ENCODE measurements around the gene ZNF514.
"Not testable (repeated sequence)": the region's sequence is repeated elsewhere in the genome, so short reads cannot be mapped to it uniquely, and the experiment has no call there.

ZNF514 gene

DNA sequence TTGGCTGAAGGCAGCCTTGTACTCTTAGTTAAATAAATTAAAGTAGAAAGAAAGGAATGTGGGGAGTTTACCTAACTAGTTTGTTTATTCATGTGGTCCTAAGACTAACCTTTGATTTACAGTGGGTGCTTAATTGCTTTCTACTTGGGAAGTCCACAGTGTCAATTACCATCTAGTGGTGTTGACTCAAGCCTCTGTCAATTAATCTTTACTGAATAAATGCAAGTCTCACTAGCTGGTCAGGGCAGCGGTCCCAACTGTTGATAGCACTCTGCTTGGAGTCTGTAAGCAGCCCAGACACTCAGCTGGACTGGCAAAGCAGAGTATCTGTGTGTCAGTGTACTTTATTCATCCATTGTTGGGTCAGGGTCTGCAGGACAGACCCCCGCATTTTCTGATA lies 15.8 kb downstream of the ZNF514 start:
- H3K27ac ChIP-seq: no peak overlapping the region
- DNase-seq (ENCODE audit: low read depth, low spot score): no peak

- DNase-seq (ENCODE audit: low read depth, low spot score): no peak
- H3K27ac ChIP-seq: no peak overlapping the region
These were observed 20.9 kb downstream of the ZNF514 start for GRCh38 chr2:95138702-95139101.

DNA sequence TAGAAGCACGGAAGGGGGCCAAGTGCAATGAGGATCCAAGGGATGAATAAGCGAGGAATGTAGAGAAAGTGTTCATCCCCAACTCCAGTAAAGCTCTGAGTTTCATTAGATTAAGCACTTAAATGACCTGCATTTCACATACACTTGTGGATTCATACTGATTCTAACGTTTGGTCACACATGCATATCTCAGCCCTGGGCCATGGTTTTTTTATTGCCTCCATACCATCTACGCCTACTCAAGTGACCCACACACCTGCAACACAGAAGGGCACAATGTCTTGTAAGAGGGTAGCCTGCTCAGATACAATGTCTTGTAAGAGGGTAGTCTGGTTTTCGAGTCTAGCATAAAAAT lies 37.5 kb downstream of the ZNF514 start:
- H3K27ac ChIP-seq: peak overlapping the region; percentile 59
- no peak for DNase-seq (ENCODE audit: low read depth, low spot score)

DNA sequence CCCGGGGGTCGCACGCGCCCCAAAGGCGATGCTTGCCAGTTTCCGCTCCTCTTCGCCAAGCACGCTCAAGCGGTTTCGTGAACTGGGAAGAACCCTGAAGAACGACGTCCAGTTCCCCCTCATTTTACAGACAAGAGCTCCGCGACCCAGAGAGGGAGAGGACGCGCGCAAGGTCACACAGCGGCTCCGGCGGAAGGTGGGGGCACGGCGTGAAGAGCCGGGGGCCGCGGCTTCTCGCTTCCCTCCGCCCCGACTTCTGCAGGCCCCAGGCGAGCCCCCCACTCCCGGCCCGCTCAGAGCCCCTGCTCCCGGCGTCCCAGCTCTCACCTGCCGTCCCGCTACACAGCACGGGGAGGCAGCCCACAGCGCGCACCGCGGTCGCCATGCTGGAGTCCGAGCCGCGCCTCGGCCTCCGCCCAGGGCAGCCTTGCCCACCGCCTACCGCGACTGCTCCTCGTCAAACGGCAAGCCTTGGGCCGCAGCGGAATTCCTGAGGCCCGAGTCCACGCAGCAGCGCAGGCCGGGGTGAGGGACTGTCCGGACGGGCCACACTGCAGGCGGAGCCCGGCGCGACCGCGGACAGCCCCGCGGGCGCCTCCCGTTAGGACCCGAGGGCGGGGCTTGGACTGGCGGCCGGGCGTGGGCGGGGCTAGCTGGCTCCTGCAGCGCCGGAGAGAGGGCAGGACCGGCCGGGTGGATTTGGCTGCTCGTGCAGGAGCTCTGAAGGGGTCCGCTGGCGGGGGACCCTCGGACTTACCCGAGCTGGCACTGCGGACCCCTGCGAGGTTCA lies 38.0 kb downstream of the ZNF514 start, which contains the start of gene MRPS5:
Gene MRPS5, minus strand, starts transcription at position 402 of the 790 bp plus-strand sequence. Its CDS starts 17 bp downstream, at position 385.
- peak within 1 kb of the TSS; percentile 59 for H3K27ac ChIP-seq
- DNase-seq (ENCODE audit: low read depth, low spot score): no peak

- DNase-seq (ENCODE audit: low read depth, low spot score): no peak
These were observed 38.6 kb downstream of the ZNF514 start for GRCh38 chr2:95121093-95121406.

GRCh38 chr2:95115418-95115817 lies 44.2 kb downstream of the ZNF514 start:
- H3K27ac ChIP-seq: peak overlapping the region; percentile 61
- DNase-seq (ENCODE audit: low read depth, low spot score): peak; percentile 31

More at GRCh38 chr2:95121093-95121406, 38.6 kb downstream of the ZNF514 start:
- H3K27ac ChIP-seq: no peak overlapping the region

- no peak overlapping the region for H3K27ac ChIP-seq
- DNase-seq (ENCODE audit: low read depth, low spot score): no peak
These were observed 46.2 kb downstream of the ZNF514 start for GRCh38 chr2:95113464-95113863.

GRCh38 chr2:95110395-95110794 lies 49.3 kb downstream of the ZNF514 start:
- no peak for DNase-seq (ENCODE audit: low read depth, low spot score)

DNA sequence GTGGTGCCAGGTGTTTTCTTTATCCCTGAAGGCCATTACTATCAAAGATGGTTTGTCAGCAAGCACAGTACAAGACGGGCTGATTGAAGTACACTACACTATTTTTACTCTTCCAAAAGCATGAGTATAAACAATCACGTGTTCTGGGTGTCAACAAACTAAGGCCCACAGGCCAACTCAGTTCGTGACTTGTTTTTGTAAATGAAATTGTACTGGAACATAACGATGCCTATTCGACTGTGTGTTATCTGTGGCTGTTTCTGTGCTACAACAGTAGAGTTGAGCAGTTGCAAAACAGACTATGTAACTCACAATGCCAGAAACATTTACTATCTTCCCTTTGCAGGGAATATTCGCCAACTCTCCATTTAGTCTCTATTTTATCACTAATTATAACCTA lies 50.4 kb downstream of the ZNF514 start:
- DNase-seq (ENCODE audit: low read depth, low spot score): no peak
- no peak overlapping the region for H3K27ac ChIP-seq

More at GRCh38 chr2:95110395-95110794, 49.3 kb downstream of the ZNF514 start:
- H3K27ac ChIP-seq: no peak overlapping the region

DNA sequence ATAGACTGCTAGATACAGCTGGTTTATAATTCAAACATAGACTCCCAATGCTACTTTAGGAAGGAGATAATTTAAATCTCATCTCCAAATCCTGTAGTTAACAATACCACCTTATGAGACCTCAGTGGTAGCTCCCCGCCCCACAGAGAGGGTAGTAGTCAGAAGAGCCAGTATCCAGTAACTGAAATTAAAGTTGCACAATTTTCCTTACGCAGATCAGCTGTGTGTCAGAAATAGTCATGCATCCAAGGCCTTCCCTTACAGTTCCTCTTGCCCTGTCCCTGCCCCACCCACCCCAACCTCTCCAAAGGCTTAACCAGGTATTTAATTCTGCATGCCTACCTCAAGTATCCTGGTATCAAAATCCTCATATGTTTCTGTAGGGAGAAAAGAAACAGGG lies 53.6 kb downstream of the ZNF514 start:
- no peak for DNase-seq (ENCODE audit: low read depth, low spot score)
- H3K27ac ChIP-seq: peak overlapping the region; percentile 29

DNA sequence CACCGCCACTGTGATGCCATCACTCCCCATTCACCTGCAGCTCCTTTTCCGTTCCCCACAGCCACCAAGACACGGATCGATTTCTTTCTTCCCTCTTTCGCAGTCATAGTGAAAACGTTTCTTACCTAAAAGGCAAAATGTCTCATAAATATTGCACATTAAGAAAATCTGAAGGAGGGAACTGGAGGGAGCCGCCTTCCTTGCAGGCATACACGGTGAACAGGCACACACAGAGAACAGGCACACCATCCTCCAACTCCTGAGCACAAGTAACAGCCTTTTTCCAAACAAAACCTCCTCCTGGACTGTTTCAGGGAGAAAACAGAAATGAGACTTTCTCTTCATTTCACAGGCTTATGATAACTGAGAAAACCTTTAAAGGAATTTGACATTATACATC lies 55.0 kb downstream of the ZNF514 start:
- no peak overlapping the region for H3K27ac ChIP-seq
- no peak for DNase-seq (ENCODE audit: low read depth, low spot score)

- DNase-seq (ENCODE audit: low read depth, low spot score): no peak
- H3K27ac ChIP-seq: peak overlapping the region; percentile 38
These were observed 59.7 kb downstream of the ZNF514 start for GRCh38 chr2:95099910-95100309.

GRCh38 chr2:95098273-95098672 lies 61.4 kb downstream of the ZNF514 start:
- not testable (repeated sequence) for DNase-seq (ENCODE audit: low read depth, low spot score)

More at GRCh38 chr2:95098273-95098672, 61.4 kb downstream of the ZNF514 start:
- H3K27ac ChIP-seq: not testable (repeated sequence)
